Measurements from ENCODE around the gene KCNIP3.

- TF ChIP-seq CTCF (IDR thresholded peaks at IDR 0.05) (no peak), EZH2 (IDR thresholded peaks at IDR 0.05) (no peak)
Observed at GRCh38 chr2:95374451-95374920, 77.3 kb downstream of the KCNIP3 start.

Measured in neural progenitor cell (in vitro differentiated cells).